Gastrocnemius medialis (tissue), 4 donors: ENCODE results near the gene KCNJ4.

ENCODE experiments used
- CTCF ChIP-seq, 5 experiments: fragments of 450-650 bp in 3 of 5; fragments of 200-600 bp in 2 of 5; sonication (generic) in 2 of 5; IDR thresholded peaks in 4 of 5; conservative IDR thresholded peaks in 1 of 5; 1 replicate in 4 of 5; 2 replicates in 1 of 5; pipeline ENCODE4 v1.5.1; 2016 to 2019; ENCODE audit warnings: antibody characterized with exemption in 5 of 5, mild to moderate bottlenecking in 3 of 5, moderate library complexity in 3 of 5
- POLR2A ChIP-seq, 2 donors: fragments of 450-650 bp; IDR thresholded peaks; one replicate each; pipeline ENCODE4 v1.6.1; 2017; ENCODE audit warnings: antibody characterized with exemption in 2 of 2, mild to moderate bottlenecking in 2 of 2, moderate library complexity in 2 of 2

GRCh38 chr22:38442967-38443627 is 11.9 kb downstream of the KCNJ4 start:
- TF ChIP-seq CTCF (IDR thresholded peaks at IDR 0.05 in 4 of 5, conservative IDR thresholded peaks at IDR 0.05 in 1 of 5) (no peak), POLR2A (IDR thresholded peaks at IDR 0.05) (no peak)
